Stimulated activated CD8-positive, alpha-beta memory T cell treated with anti-CD3 and anti-CD28 coated beads, Interleukin-4, amount 100 ng/mL, for 4 hours (primary cell): ENCODE results near the gene GNB2.
A peak's percentile ranks its signal among the peaks of the same experiment; 100 is the strongest.

ENCODE experiments used
- DNase-seq, 2 donors: peaks; one replicate each; pipeline ENCODE4 v3.0.0-alpha.2; 2020; ENCODE audit warnings: low read depth in 2 of 2, low spot score in 1 of 2

Gene GNB2

GRCh38 chr7:100680576-100681271, 7.2 kb downstream of the GNB2 start:
- DNase-seq: no peak

GRCh38 chr7:100681491-100682227, 8.1 kb downstream of the GNB2 start:
- no peak for DNase-seq

- DNase-seq: no peak
These were observed 8.7 kb downstream of the GNB2 start for GRCh38 chr7:100682228-100682741.

- DNase-seq: no peak
These were observed 9.6 kb downstream of the GNB2 start for GRCh38 chr7:100682991-100683658.

GRCh38 chr7:100683659-100684533, 10.4 kb downstream of the GNB2 start:
- no peak for DNase-seq

- no peak for DNase-seq
These were observed 11.0 kb downstream of the GNB2 start for GRCh38 chr7:100684534-100685042.

GRCh38 chr7:100685049-100685605, 11.6 kb downstream of the GNB2 start:
- no peak for DNase-seq

GRCh38 chr7:100685631-100686145, 12.1 kb downstream of the GNB2 start:
- no peak for DNase-seq

GRCh38 chr7:100686201-100686821, 12.8 kb downstream of the GNB2 start:
- DNase-seq: no peak

- no peak for DNase-seq
These were observed 13.3 kb downstream of the GNB2 start for GRCh38 chr7:100686822-100687211.

GRCh38 chr7:100687261-100687660, 13.7 kb downstream of the GNB2 start:
- DNase-seq: no peak

GRCh38 chr7:100687751-100688300, 14.3 kb downstream of the GNB2 start:
- no peak for DNase-seq

GRCh38 chr7:100688326-100688860, 14.9 kb downstream of the GNB2 start:
- no peak for DNase-seq

GRCh38 chr7:100689230-100690135, 15.9 kb downstream of the GNB2 start:
- no peak for DNase-seq

- DNase-seq: peak; percentile 46 to 75
These were observed 18.4 kb downstream of the GNB2 start for GRCh38 chr7:100691676-100692577.

- no peak for DNase-seq
These were observed 19.0 kb downstream of the GNB2 start for GRCh38 chr7:100692578-100692961.
